ENCODE data around the gene DIP2C.

Gene DIP2C

GRCh38 chr10:677750-678661, 11.5 kb downstream of the DIP2C start:
- H3K36me3 ChIP-seq, result no peaks in the 10 kb centered on the region
- no peaks in the 10 kb centered on the region for H3K27me3 ChIP-seq
- no peak overlapping the region for H3K4me3 ChIP-seq
- peak overlapping the region; percentile 11 to 16 for H3K27ac ChIP-seq
- intact Hi-C loops (cut with DNase I; ENCODE audit: low total_unique reads), result no loop called here
- H3K4me1 ChIP-seq, result peaks cover 0 to 54% (median 31%) of the 10 kb centered on the region in 4 donors
- TF ChIP-seq, protein P1, sequence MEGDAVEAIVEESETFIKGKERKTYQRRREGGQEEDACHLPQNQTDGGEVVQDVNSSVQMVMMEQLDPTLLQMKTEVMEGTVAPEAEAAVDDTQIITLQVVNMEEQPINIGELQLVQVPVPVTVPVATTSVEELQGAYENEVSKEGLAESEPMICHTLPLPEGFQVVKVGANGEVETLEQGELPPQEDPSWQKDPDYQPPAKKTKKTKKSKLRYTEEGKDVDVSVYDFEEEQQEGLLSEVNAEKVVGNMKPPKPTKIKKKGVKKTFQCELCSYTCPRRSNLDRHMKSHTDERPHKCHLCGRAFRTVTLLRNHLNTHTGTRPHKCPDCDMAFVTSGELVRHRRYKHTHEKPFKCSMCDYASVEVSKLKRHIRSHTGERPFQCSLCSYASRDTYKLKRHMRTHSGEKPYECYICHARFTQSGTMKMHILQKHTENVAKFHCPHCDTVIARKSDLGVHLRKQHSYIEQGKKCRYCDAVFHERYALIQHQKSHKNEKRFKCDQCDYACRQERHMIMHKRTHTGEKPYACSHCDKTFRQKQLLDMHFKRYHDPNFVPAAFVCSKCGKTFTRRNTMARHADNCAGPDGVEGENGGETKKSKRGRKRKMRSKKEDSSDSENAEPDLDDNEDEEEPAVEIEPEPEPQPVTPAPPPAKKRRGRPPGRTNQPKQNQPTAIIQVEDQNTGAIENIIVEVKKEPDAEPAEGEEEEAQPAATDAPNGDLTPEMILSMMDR (IDR thresholded peaks at IDR 0.05), result no peak
- H3K9me3 ChIP-seq, result no peaks in the 10 kb centered on the region
- DNase-seq, result no peak

GRCh38 chr10:677038-677437, 12.4 kb downstream of the DIP2C start:
- H3K36me3 ChIP-seq, result no peaks in the 10 kb centered on the region
- H3K9me3 ChIP-seq, result no peaks in the 10 kb centered on the region
- intact Hi-C loops (cut with DNase I; ENCODE audit: low total_unique reads), result no loop called here
- peak overlapping the region in 1 of 2 donors; percentile 11 for H3K27ac ChIP-seq
- TF ChIP-seq, protein P1 (IDR thresholded peaks at IDR 0.05), result no peak
- no peaks in the 10 kb centered on the region for H3K27me3 ChIP-seq
- DNase-seq, result no peak
- no peak overlapping the region for H3K4me3 ChIP-seq
- H3K4me1 ChIP-seq, result peaks cover 0 to 54% (median 32%) of the 10 kb centered on the region in 4 donors

GRCh38 chr10:676178-676577, 13.3 kb downstream of the DIP2C start:
- intact Hi-C loops (cut with DNase I; ENCODE audit: low total_unique reads), result no loop called here
- Histone ChIP-seq H3K4me3 (no peak overlapping the region), H3K27ac (no peak overlapping the region), H3K27me3 (no peaks in the 10 kb centered on the region), H3K36me3 (no peaks in the 10 kb centered on the region), H3K4me1 (peaks cover 0 to 49% (median 31%) of the 10 kb centered on the region in 4 donors), H3K9me3 (no peaks in the 10 kb centered on the region)
- TF ChIP-seq, protein P1 (IDR thresholded peaks at IDR 0.05), result no peak
- no peak for DNase-seq

DNA sequence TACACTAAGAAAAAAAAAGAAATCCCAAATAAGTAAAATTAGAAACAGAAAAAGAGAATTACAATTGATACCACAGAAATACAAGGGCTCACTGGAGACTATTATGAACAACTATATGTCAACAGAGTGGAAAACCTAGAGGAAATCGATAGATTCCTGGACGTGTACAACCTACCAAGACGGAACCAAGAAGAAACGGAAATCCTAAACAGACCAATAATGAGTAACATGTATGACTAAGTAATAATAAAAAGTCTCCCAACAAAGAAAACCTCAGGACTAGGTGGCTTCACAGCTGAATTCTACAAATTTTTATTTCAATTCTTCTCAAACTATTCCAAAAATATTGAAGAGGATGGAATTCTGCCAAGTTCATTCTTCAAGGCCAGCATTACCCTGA, 13.9 kb downstream of the DIP2C start:
- Histone ChIP-seq H3K27ac (no peak overlapping the region), H3K4me1 (peaks cover 0 to 43% (median 31%) of the 10 kb centered on the region in 4 donors), H3K27me3 (no peaks in the 10 kb centered on the region), H3K9me3 (no peaks in the 10 kb centered on the region), H3K4me3 (no peak overlapping the region), H3K36me3 (no peaks in the 10 kb centered on the region)
- TF ChIP-seq, protein P1 (IDR thresholded peaks at IDR 0.05), result no peak
- no peak for DNase-seq
- intact Hi-C loops (cut with DNase I; ENCODE audit: low total_unique reads), result no loop called here

DNA sequence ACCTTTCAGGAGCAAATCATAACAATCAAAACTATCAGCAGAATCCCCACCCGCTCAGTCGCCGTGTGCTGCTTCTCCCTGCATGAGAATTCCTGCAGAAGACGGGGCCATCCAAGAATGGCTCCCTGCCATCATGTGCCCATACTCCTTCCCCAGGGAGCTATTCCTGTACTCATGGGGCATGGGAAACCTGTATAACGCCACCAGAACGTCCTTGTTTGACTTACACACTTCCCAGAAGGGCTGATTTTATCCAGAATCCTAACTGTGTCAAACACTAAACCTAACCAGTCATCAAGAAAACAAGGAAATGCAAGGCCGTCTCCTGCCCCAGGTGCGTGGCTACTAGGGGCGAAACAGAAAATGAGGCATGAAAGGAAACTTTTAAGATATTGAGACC, 16.0 kb downstream of the DIP2C start:
- no peak overlapping the region for H3K4me3 ChIP-seq
- no peaks in the 10 kb centered on the region for H3K9me3 ChIP-seq
- no peak overlapping the region for H3K27ac ChIP-seq
- TF ChIP-seq, protein P1 (IDR thresholded peaks at IDR 0.05), result no peak
- DNase-seq, result no peak
- H3K36me3 ChIP-seq, result no peaks in the 10 kb centered on the region
- no peaks in the 10 kb centered on the region for H3K27me3 ChIP-seq
- H3K4me1 ChIP-seq, result peaks cover 0 to 32% (median 21%) of the 10 kb centered on the region in 4 donors
- intact Hi-C loops (cut with DNase I; ENCODE audit: low total_unique reads), result no loop called here
